Smooth muscle cell of the brain vasculature (primary cell): ENCODE results near the gene MAP7D1.
"Not testable (repeated sequence)": the region's sequence is repeated elsewhere in the genome, so short reads cannot be mapped to it uniquely, and the experiment has no call there.

Experiments
- DNase-seq: peaks from one replicate; pipeline ENCODE4 v3.0.0-alpha.2; 2012; ENCODE audit warnings: low read depth, low spot score

Gene MAP7D1

DNA sequence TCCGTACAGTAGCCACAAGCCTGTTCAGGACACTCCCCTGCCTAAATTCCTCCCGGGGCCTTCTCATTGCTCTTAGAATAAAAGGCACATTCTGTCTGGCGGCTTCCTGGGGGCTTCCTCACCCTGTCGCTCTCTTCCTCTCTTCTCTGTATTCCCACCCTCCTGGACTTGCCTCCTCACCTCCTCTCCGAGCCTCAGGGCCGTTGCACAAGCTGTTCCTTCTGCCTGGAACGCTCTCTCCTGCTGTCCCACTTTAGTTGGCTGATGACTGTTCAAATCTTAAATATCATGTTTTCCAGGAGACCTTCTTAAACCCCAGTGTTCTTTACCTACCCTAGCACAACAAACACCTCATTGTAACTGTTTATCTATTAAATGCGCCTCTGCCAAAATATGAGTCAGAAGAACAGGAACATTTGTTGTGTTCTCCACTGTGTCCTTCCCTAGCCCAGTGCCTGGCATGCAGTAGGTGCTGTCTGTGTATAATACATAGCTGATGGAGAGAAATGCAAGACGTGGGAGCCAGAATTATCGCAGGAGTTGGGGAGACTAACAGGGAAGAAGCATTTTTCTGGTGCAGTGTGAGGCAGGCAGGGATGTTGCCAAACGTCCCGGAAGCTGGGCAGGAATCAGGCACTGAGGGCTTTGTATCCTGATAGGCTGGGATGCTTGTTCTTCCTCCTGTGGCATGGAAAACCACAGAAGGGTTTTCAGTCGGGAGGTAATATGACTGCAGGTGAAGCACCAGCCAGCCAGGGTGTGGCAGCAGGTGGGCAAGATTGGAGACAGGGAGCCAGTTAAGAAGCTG is 44.2 kb downstream of the MAP7D1 start:
- no peak for DNase-seq

DNA sequence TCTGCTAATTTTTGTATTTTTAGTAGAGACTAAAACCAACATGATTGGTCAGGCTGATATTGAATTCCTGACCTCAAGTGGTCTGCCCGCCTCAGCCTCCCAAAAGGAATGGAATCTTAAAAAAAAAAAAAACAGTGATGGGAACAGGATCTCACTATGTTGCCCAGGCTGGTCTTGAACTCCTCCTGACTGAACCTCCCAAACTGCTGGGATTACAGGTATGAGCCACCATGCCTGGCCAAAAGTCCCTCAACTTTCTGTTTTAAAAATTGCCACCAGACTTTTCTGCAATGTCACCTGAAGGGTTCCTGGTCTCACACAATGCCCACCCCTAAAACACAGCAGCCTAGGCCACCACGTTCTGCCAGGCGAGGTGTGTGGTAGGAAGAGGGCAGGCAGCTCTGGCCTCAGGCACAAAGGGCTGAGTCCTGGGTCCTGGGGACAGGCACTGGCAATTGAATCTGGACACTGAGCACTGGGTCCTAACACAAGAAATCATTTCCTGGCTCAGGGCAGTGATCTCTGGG is 47.1 kb downstream of the MAP7D1 start:
- no peak for DNase-seq

DNA sequence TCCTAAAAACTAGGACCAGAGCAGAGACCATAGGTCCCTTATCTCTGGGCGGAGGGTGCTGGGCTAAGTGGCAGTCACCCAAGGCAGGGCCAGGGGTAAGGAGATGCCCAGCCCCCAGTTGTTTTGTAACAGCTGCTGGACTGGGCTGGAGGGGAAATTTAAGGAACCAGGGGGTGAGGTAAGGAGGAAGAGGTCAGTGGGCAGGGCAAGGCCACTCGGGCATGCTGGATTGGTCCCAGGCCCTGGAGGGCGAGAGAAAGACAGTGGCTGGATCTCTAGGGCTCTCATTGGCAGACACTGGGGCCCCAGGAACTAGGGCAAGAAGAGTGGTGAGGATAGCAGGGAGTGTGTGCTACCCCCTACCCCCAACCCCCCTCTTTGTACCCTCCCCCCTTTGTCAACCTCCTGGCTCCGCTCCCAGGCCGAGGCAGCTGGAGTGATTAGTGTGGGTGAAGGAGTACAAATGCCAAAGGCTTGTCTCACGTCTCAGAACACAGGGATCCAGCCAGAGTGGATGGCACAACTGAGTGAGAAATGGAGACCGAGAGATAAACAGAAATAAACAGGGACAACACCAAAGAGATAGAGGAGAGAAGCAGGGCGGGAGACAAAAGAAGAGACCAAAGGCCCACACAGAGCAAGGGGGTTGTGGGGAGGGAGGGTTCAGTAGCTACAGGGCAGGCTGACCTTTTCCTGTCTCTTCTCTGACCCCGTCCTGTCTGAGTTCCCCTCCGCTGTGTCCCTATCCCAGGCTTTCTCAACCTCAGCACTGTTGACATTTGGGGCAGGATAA is 47.8 kb downstream of the MAP7D1 start:
- DNase-seq, result no peak

DNA sequence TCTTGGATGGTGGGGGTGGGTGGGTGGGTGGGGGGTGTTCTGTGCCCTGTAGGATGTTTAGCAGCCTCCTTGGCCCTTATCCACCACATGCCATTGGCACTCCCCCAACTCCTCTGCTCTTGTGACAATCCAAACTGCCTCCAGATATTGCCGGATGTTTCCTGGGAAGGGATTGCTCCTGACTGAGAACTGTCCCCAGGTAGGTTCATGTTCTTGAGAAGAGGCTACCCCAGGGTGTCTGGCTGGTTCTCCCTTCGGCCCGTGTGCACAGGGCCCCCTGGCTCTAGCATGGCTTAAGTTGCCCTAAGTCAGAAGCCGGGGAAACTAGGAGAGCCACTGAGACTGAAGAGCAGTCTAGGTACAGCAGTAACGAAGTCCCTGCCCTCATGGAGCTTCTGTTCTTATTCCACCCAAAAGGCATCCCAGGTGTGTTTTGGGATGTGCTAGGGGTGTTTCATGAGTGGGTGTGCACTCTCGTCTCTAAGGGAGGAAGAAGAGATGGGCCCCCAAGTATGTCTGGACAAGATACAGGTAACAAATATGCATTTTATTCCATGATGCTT is 48.5 kb downstream of the MAP7D1 start:
- no peak for DNase-seq

DNA sequence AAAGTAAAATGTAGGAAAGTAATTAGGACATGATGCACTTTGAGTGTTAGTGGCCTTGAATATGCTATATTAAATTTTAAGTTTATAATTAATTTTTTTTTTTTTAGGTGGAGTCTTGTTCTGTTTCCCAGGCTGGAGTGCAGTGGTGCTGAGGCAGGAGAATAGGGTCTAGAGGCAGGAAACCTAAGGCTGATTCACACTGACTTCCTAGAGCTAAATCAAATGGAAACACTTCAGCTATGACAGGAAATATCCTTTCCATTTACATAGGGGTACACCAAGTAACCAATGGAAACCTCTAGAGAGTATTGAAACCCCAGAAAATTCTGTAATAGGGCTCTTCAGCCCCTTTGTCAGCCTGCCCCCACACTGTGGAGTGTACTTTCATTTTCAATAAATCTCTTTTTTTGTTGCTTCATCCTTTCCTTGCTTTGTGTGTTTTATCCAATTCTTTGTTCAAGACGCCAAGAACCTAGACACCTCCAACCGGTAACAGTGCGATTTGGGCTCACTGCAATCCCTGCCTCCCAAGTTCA is 50.4 kb downstream of the MAP7D1 start:
- DNase-seq, result no peak

DNA sequence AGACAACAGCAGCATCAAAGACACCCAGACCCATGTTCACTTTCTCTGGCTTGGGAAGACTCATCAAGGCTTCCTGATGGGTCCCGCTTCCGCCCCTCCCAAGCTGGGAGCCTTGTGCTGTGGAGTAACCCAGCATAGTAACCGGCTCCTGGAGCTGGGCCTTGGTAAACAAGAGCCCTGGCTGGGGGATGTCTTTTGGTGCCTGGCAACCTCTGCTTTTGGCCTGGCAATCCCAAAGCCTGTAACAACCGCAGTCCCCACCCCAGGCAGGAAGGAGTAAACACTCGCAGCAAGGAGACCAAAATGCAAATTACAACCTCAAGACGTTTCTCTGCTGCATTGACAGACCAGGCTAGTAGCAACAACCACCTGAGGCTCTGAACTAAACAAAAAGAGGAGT is 51.4 kb downstream of the MAP7D1 start:
- DNase-seq, result peak; percentile 63

DNA sequence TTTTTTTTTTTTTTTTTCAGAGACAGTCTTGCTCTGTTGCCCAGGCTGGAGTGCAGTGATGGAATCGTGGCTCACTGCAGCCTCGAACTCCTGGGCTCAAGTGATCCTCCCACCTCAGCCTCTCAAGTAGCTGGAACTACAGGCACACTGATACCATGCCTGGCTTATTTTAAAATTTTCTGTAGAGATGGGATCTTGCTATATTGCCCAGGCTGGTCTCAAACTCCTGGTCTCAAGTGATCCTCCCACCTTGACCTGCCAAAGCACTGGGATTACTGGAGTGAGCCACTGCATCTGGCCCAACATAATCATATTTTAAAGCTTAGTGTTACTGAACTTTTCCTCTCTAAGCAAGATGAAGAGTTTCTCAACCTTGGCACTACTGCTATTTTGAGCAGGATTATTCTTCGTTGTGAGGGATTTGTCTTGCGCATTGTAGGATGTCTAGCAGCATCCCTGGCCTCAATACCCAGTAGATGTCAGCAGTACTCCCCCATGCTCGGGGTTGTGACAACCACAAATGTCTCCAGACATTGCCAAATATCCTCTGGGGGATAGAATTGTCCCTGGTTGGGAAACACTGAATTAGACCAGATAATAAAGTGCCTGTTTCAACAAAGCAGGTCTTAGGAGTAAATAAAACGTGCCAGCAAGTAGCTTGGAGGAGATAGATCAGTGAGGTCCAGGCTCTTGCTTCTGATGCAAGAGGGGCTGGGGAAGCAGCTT is 53.2 kb downstream of the MAP7D1 start:
- no peak for DNase-seq

DNA sequence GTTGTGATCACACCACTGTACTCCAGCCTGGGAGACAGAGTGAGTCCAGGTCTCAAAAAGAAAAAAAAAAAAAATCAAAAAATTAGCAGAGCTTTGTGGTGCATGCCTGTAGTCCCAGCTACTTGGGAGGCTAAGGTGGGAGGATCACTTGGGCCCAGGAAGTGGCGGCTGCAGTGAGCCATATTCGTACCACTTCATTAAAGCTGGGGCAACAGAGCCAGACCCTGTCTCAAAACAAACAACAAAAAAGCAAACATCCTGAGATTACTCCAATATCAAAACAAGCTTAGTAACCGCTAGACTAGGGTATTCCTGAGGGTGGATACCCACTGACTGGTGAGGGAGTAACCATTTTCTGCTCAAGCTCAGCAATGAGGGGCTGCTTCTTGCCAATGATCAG is 55.3 kb downstream of the MAP7D1 start:
- DNase-seq, result no peak

DNA sequence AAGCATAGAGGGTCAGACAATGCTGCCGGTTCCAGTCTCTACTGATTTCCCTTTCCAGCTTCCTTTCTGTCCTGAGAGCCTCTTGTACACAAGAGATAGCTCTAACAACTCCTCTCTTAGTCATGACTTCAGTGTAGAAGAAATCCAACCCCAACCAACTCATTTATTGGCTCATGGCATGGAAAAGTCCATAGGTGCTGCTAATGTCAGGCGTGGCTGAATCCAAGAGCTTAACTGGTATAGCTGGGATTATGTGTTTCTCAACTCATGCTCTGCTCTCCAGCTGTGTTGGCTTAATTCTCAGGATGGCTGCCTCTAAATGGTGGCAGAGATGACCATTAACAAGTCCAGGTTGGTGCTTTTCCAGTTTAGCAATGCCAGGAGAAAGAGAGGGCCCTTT is 55.9 kb downstream of the MAP7D1 start:
- no peak for DNase-seq

DNA sequence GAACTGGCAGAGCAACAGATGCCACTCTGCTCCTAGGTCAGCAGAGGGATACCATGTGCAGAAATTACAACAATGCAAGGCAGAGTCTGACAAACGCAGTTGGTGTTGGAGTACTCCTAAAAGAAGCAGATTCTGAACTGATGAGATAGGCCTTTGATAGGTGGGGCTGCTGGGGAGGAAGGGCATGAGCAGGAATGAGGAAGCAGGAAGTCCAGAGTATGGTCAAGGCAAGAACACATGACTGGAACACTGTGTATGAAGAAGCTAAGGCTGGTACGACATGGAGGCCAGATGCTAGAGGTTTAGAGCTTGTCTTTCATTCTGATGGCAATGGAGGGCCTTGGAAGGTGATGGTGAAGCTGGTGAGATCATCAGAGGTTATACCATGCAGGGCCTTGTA is 56.8 kb downstream of the MAP7D1 start:
- no peak for DNase-seq

DNA sequence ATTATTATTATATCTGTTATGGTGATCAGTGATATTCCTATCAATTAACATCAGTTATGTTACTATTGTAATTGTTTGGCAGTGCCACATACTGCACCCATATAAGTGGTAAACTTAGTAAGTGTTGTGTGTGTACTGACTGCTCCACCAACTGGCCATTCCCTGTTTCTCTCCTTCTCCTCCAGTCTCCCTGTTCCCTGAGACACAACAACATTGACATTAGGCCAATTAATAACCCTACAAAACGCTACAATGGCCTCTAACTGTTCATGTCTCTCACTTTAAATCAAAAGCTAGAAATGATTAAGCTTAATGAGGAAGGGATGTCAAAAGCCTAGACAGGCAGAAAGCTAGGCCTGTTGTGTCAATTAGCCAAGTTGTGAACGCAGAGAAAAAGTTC is 61.7 kb downstream of the MAP7D1 start:
- DNase-seq, result no peak

DNA sequence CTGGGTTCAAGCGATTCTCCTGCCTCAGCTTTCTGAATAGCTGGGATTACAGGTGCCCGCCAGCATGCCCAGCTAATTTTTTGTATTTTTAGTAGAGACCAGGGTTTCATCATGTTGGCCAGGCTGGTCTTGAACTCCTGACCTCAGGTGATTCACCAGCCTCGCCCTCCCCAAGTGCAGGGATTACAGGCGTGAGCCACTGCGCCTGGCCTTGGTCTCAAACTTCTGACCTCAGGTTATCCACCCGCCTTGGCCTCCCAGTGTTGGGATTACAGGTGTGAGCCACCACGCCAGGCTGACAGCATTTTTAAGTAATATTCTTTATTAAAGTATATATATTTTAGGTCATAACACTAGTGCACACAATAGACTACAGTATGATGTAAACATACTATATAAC is 65.9 kb downstream of the MAP7D1 start:
- DNase-seq, result not testable (repeated sequence)

DNA sequence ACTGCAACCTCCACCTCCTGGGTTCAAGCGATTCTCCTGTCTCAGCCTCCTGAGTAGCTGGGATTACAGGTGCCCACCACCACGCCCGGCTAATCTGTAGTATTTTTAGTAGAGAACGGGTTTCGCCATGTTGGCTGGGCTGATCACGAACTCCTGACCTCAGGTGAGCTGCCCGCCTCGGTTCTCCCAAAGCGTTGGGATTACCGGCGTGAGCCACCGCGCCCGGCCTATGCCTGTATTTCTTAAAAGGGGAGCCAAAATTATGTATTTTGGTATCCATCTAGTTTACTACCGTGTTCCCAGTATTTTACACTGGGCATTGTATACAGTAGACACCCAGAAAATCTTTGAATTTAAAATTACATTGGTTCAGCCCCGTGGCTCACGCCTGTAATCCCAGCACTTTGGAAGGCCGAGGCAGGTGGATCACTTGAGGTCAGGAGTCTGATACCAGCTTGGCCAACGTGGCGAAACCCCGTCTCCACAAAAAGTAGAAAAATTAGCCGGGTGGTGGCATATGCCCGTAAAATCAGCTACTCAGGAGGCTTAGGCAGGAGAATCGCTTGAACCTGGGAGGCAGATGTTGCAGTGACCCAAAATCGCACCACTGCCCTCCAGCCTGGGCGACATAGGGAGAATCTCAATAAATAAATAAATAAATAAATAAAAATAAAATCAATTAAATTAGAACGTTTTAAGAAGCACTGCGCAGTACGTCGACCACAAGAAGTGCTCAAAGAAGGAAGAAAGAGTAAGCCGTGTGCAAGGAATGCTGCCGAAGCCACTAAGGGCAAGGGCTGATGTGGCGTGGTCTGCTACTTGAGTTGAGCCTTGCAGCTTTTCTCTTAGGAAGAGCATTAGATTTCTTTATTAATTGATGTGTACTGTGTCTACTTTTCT is 66.8 kb downstream of the MAP7D1 start:
- no peak for DNase-seq

DNA sequence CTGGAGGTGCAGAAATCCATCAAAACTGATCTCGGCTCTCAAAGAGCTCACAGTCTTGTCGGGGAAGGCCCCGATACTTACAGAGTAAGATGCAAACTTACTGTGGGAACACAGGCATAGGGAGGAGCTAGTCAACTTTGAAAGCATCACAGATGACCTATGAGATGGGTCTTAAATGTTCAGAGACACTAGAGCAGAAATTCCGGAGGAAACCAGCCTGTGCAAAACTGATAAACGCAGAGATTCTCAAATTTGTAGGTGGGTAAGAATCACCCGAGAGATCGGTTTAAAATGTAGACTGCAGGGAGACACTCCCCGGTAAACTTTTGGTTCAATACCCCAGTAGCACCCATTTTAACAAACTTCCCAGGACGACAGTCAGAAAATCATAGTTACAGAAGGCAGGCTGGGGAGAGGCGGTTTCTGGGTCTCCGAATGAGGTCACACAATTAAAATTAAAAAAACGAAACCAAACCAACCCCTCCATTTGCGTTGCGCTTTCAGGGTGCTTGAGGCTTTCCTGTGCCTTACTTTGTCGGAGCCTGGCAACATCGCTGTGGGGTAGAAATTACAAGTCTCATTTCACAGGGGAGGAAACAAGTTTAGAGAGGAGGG is 67.5 kb downstream of the MAP7D1 start:
- DNase-seq, result no peak

DNA sequence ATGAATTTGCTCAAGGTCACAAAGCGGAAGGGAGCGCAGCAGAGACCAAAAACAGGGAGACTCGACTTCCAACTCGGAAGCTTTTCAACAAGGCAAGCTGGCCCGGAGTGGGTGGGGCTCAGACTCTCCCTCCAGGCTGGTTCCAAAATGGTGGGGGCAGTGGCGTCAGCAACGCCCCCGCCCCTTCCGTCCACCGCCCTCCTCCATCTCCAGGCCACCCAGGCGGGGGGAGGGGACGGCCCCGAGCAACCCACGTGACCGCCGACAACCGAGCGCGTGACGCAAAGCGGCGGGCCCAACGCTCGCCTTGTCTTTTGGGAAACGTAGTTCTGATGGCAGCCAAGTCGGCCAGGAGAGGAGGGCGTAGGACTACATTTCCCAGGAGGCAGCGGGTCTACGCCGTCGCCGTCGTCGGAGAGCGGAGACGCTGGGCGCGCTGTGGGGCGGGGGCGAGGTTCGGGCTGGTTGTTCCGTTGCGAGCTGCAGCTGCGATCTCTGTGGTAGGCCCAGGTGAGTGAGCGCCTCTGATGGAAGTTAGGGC is 68.1 kb downstream of the MAP7D1 start, which contains the start of gene THRAP3:
THRAP3 (plus strand) TSS at position 448 of the 541 bp plus-strand sequence. CDS start 58,121 bp downstream, outside the sequence.
- DNase-seq, result peak; percentile 99

DNA sequence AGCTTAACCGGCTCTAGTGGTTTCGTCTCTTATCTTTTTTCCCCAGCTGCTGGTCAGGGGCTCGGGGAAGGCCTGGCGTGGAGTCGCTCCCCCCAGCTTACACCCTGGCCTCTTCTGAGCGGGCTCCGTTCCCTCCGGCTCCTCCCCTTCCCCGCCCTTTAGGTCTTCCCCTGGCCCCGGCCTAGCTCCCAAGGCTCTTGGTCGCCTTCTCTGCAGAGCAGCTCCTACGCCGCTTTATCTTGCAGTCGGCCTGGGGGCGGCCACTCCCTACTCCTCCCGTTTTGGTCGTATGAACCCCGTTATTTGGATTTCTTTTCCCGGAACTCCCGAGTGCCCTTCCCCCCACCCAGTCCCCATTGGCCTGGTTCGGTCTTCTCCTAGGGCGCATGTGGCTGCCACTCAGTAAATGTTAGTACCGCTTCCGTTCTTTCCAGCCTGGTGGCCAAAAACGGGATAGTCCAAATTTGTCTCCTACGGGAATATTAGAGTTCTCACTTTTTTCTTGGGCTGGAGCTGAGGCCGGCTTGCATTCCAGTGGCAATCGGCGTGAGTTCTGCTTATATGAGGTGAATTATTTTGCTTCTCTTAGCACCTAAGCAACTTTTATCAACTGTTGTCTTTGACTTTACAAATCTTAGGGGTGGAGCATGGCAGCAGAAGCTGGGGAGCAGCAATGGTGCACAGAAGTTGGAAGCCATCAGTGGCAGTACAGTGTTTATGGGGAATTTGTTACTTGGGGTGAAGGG is 68.8 kb downstream of the MAP7D1 start:
- no peak for DNase-seq

DNA sequence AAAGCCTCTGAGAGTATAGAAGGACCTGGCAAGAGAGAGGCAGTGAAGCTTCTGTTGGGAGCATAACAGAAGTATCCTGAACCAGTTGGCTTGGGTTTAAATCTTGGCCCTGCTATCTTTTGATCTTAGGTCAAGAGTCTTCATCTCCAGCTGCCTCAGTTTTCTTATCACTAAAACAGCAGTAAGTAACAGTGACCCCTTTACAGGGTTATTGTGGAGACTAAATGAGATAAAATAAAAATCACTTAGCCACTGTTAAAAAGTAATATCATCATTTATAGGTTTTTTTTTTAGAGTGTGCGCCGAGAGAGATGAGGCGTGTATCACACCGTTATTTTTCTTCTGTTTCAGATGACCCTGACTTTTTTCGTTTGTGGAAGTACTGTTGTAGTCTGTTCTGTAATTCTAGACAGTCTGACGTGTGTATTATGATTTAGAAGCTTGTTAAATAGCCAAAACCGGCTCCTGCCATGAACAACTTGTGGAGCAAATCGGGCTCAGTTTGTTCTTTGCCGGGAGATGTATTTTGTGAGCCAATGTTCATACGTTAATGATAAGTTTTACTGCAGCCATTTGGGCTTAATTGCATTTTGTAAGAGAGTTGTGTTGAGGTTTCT is 69.4 kb downstream of the MAP7D1 start:
- DNase-seq, result no peak

DNA sequence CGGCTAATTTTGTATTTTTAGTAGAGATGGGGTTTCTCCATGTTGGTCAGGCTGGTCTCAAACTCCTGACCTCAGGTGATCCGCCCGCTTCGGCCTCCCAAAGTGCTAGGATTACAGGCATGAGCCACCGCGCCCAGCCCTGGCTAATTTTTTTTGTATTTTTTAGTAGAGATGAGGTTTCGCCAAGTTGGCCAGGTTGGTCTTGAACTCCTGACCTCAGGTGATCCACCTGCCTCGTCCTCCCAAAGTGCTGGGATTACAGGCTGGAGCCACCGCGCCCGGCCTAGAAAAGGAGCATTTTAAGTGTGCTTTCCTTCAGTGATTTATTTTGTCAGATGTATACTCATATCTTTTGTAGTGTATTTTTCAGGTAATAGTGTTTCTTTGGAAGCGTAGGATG is 74.3 kb downstream of the MAP7D1 start:
- DNase-seq, result not testable (repeated sequence)
